GM23338 (cell line): ENCODE data around the gene GARIN3. TPM values are rescaled to one million over a fixed set of nuclear protein-coding genes. Genes with fewer than 3 reads are reported as not detected.

Experiments
- ATAC-seq: fragments of 200-7000 bp; cut with Tn5 transposase; 3 replicates; pipeline ENCODE4 v1.9.1; 2020
- DNase-seq: peaks from one replicate; pipeline ENCODE4 v3.0.0-alpha.2; 2015; ENCODE audit warnings: low spot score
- H2AFZ ChIP-seq: fragments of 200-600 bp; sonication (generic); 2 replicates; pipeline ENCODE4 v1.8.0; 2016; ENCODE audit warnings: antibody characterized with exemption, mild to moderate bottlenecking, moderate library complexity
- H3F3A ChIP-seq: fragments of 200-600 bp; sonication (generic); replicated peaks from 2 replicates; pipeline ENCODE4 v1.8.0; 2017; ENCODE audit warnings: antibody characterized with exemption, mixed run types, low read depth
- H3K27ac ChIP-seq: fragments of 200-600 bp; sonication (generic); 2 replicates; pipeline ENCODE4 v1.6.1; 2016; ENCODE audit warnings: low read depth
- H3K27me3 ChIP-seq: fragments of 200-600 bp; sonication (generic); 2 replicates; pipeline ENCODE4 v1.8.0; 2016; ENCODE audit warnings: mild to moderate bottlenecking, mixed run types, moderate library complexity; ENCODE audit not compliant: insufficient read depth
- H3K36me3 ChIP-seq: fragments of 200-600 bp; sonication (generic); 2 replicates; pipeline ENCODE4 v1.8.0; 2016; ENCODE audit warnings: mild to moderate bottlenecking; ENCODE audit not compliant: insufficient read depth
- H3K4me1 ChIP-seq: fragments of 200-600 bp; sonication (generic); 2 replicates; pipeline ENCODE4 v1.8.0; 2016; ENCODE audit warnings: mild to moderate bottlenecking, moderate library complexity; ENCODE audit not compliant: insufficient read depth
- H3K4me2 ChIP-seq: fragments of 200-600 bp; sonication (generic); 2 replicates; pipeline ENCODE4 v1.7.1; 2017; ENCODE audit warnings: mixed run types
- H3K4me3 ChIP-seq: fragments of 200-600 bp; sonication (generic); 2 replicates; pipeline ENCODE4 v1.6.1; 2016; ENCODE audit warnings: mixed run types
- H3K79me2 ChIP-seq: fragments of 200-600 bp; sonication (generic); replicated peaks from 2 replicates; pipeline ENCODE4 v1.8.0; 2017; ENCODE audit warnings: mild to moderate bottlenecking; ENCODE audit not compliant: insufficient read depth
- H3K9me2 ChIP-seq: fragments of 200-600 bp; sonication (generic); 2 replicates; pipeline ENCODE4 v1.8.0; 2017; ENCODE audit not compliant: insufficient read depth
- H4K20me1 ChIP-seq: fragments of 200-600 bp; sonication (generic); replicated peaks from 2 replicates; pipeline ENCODE4 v1.8.0; 2017; ENCODE audit warnings: mild to moderate bottlenecking; ENCODE audit not compliant: insufficient read depth
- H3K27ac Mint-ChIP-seq: 2 replicates; pipeline ENCODE4 v1.8.0; 2020; ENCODE audit warnings: inconsistent platforms, mild to moderate bottlenecking, moderate library complexity, mixed read lengths
- H3K27me3 Mint-ChIP-seq: 3 replicates; pipeline ENCODE4 v1.8.0; 2022; ENCODE audit warnings: low read depth, mild to moderate bottlenecking, moderate library complexity, mixed read lengths, inconsistent platforms; ENCODE audit not compliant: insufficient read depth, poor library complexity
- H3K36me3 Mint-ChIP-seq: 3 replicates; pipeline ENCODE4 v1.8.0; 2021; ENCODE audit warnings: low read depth, mild to moderate bottlenecking, inconsistent platforms, moderate library complexity, mixed read lengths
- H3K4me1 Mint-ChIP-seq: 3 replicates; pipeline ENCODE4 v1.8.0; 2020; ENCODE audit warnings: mild to moderate bottlenecking, inconsistent platforms, mixed read lengths
- H3K4me3 Mint-ChIP-seq: 3 replicates; pipeline ENCODE4 v1.8.0; 2021; ENCODE audit warnings: moderate library complexity, mild to moderate bottlenecking, inconsistent platforms, mixed read lengths
- H3K9me3 Mint-ChIP-seq: 3 replicates; pipeline ENCODE4 v1.8.0; 2020; ENCODE audit warnings: moderate library complexity, mild to moderate bottlenecking, inconsistent platforms, mixed read lengths
- CREB1 ChIP-seq: fragments of 250-450 bp; sonication (Bioruptor Pico); IDR thresholded peaks from 2 replicates; pipeline ENCODE4 v1.5.0; 2020; ENCODE audit warnings: low read depth, mild to moderate bottlenecking, moderate library complexity
- EZH2phosphoT487 ChIP-seq: fragments of 200-600 bp; sonication (generic); IDR thresholded peaks from one replicate; pipeline ENCODE4 v1.8.1; 2018; ENCODE audit warnings: antibody characterized with exemption; ENCODE audit not compliant: unreplicated experiment
- JUNB ChIP-seq: IDR thresholded peaks from one replicate; pipeline ENCODE4 v1.6.1; 2016; ENCODE audit warnings: antibody characterized with exemption; ENCODE audit not compliant: unreplicated experiment
- NANOG ChIP-seq: IDR thresholded peaks from 2 replicates; pipeline ENCODE4 v1.6.1; 2016; ENCODE audit warnings: antibody characterized with exemption, borderline replicate concordance
- POLR2AphosphoS5 ChIP-seq: IDR thresholded peaks from 2 replicates; pipeline ENCODE4 v1.6.1; 2016; ENCODE audit warnings: antibody characterized with exemption, low read depth
- STAT1 ChIP-seq: IDR thresholded peaks from one replicate; pipeline ENCODE4 v1.6.1; 2016; ENCODE audit warnings: antibody characterized with exemption; ENCODE audit not compliant: unreplicated experiment
- ZNF114 ChIP-seq: fragments of 250-450 bp; sonication (Bioruptor Pico); IDR thresholded peaks from 2 replicates; pipeline ENCODE4 v1.5.0; 2020; ENCODE audit warnings: mild to moderate bottlenecking, moderate library complexity
- ZNF331 ChIP-seq: fragments of 250-450 bp; sonication (Bioruptor Pico); IDR thresholded peaks from 2 replicates; pipeline ENCODE4 v1.5.0; 2020; ENCODE audit warnings: low read depth, mild to moderate bottlenecking, moderate library complexity
- polyA plus RNA-seq: library from polyadenylated mRNA; unstranded; fragments of >200 nt; fragmentation: Nextera tagmentation; extraction: Ambion mirVana; gene quantifications from 2 replicates; pipeline ENCODE4 v1.2.1, GENCODE V29; 2016
- total RNA-seq: library from RNA; depleted of rRNA; stranded (reverse); fragments of >200 nt; shearing (Covaris generic); gene quantifications from 2 replicates; pipeline ENCODE4 v1.2.3, GENCODE V29; 2014
- TF ChIP-seq, protein P1 (sequence below): fragments of 250-450 bp; sonication (Bioruptor Pico); IDR thresholded peaks from 2 replicates; pipeline ENCODE4 v1.5.0; 2020; ENCODE audit warnings: mild to moderate bottlenecking, moderate library complexity
- TF ChIP-seq, protein P2 (sequence below), 2 experiments: fragments of 200-600 bp in 1 of 2; sonication (generic) in 1 of 2; conservative IDR thresholded peaks; 2 replicates each; pipeline versions ENCODE4 v1.5.1 to v1.6.1; 2016 to 2017; ENCODE audit warnings: antibody characterized with exemption in 2 of 2, low read depth in 2 of 2, mild to moderate bottlenecking in 2 of 2, moderate library complexity in 1 of 2
- TF ChIP-seq, protein P3 (sequence below): IDR thresholded peaks from one replicate; pipeline ENCODE4 v1.6.1; 2018; ENCODE audit warnings: antibody characterized with exemption; ENCODE audit not compliant: unreplicated experiment
- TF ChIP-seq, protein P4 (sequence below): IDR thresholded peaks from 2 replicates; pipeline ENCODE4 v1.6.1; 2016; ENCODE audit warnings: antibody characterized with exemption

Gene GARIN3
- total and polyA plus RNA-seq, 2 experiments from 2014 or later: not detected

DNA sequence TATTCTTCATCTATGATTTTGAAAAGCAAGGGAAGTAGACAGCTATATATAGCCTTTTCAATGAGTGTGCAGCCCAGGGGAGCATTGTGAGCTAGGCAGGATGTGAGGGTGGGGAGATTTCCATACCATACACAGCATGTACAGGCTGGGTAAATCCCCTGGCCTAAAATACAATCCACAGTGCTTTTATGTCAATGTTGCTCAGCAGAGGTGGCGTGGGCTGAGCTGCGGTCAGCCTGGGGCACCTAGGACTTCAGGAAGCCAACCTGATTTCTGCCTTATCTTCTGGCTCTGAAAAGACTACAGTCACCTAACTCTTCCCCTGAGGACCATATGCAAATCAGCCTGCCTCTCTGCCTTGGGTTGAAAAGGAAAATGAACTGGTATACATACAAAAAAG, 6.3 kb upstream of the GARIN3 start (continued):
- TF ChIP-seq, protein P1, sequence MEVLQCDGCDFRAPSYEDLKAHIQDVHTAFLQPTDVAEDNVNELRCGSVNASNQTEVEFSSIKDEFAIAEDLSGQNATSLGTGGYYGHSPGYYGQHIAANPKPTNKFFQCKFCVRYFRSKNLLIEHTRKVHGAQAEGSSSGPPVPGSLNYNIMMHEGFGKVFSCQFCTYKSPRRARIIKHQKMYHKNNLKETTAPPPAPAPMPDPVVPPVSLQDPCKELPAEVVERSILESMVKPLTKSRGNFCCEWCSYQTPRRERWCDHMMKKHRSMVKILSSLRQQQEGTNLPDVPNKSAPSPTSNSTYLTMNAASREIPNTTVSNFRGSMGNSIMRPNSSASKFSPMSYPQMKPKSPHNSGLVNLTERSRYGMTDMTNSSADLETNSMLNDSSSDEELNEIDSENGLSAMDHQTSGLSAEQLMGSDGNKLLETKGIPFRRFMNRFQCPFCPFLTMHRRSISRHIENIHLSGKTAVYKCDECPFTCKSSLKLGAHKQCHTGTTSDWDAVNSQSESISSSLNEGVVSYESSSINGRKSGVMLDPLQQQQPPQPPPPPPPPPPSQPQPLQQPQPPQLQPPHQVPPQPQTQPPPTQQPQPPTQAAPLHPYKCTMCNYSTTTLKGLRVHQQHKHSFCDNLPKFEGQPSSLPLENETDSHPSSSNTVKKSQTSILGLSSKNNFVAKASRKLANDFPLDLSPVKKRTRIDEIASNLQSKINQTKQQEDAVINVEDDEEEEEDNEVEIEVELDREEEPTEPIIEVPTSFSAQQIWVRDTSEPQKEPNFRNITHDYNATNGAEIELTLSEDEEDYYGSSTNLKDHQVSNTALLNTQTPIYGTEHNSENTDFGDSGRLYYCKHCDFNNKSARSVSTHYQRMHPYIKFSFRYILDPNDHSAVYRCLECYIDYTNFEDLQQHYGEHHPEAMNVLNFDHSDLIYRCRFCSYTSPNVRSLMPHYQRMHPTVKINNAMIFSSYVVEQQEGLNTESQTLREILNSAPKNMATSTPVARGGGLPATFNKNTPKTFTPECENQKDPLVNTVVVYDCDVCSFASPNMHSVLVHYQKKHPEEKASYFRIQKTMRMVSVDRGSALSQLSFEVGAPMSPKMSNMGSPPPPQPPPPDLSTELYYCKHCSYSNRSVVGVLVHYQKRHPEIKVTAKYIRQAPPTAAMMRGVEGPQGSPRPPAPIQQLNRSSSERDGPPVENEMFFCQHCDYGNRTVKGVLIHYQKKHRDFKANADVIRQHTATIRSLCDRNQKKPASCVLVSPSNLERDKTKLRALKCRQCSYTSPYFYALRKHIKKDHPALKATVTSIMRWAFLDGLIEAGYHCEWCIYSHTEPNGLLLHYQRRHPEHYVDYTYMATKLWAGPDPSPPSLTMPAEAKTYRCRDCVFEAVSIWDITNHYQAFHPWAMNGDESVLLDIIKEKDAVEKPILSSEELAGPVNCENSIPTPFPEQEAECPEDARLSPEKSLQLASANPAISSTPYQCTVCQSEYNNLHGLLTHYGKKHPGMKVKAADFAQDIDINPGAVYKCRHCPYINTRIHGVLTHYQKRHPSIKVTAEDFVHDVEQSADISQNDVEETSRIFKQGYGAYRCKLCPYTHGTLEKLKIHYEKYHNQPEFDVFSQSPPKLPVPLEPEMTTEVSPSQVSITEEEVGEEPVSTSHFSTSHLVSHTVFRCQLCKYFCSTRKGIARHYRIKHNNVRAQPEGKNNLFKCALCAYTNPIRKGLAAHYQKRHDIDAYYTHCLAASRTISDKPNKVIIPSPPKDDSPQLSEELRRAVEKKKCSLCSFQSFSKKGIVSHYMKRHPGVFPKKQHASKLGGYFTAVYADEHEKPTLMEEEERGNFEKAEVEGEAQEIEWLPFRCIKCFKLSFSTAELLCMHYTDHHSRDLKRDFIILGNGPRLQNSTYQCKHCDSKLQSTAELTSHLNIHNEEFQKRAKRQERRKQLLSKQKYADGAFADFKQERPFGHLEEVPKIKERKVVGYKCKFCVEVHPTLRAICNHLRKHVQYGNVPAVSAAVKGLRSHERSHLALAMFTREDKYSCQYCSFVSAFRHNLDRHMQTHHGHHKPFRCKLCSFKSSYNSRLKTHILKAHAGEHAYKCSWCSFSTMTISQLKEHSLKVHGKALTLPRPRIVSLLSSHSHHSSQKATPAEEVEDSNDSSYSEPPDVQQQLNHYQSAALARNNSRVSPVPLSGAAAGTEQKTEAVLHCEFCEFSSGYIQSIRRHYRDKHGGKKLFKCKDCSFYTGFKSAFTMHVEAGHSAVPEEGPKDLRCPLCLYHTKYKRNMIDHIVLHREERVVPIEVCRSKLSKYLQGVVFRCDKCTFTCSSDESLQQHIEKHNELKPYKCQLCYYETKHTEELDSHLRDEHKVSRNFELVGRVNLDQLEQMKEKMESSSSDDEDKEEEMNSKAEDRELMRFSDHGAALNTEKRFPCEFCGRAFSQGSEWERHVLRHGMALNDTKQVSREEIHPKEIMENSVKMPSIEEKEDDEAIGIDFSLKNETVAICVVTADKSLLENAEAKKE: no peak
- TF ChIP-seq NANOG: no peak

DNA sequence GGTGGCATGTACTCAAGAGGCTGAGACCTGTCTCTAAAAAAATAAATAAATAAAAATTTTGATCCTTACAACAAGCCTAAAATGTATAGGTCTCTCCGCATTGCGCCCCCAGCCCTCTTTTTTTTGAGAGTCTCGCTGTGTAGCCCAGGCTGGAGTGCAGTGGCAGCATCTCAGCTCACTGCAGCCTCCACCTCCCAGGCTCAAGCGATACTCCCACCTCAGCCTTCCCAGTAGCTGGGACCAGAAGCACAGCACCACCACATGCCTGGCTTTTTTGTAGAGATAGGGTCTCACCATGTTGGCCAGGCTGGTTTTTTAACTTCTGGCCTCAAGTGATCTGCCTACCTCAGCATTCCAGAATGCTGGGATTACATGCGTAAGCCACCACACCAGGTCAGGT, 2.2 kb upstream of the GARIN3 start:
- Histone ChIP-seq H4K20me1 (no peaks in the 10 kb centered on the region), H3K79me2 (no peaks in the 10 kb centered on the region), H3K27me3 (no peaks in the 10 kb centered on the region), H3K36me3 (no peaks in the 10 kb centered on the region), H3K4me1 (no peaks in the 10 kb centered on the region; the same call in 1 of the 2 replicates), H2AFZ (no peak overlapping the region), H3K27ac (no peak overlapping the region), H3K4me2 (no peak overlapping the region), H3K4me3 (no peak overlapping the region), H3K9me2 (no peaks in the 10 kb centered on the region), H3F3A (no peaks in the 10 kb centered on the region)
- H3K36me3 Mint-ChIP-seq: no peaks in the 10 kb centered on the region; the same call in 2 of the 3 replicates
- peaks cover 23% of the 10 kb centered on the region; the same call in 2 of the 3 replicates for H3K4me1 Mint-ChIP-seq
- H3K9me3 Mint-ChIP-seq: peaks cover 11% of the 10 kb centered on the region; the same call in 2 of the 3 replicates
- DNase-seq (no peak), ATAC-seq (no peak)
- no peak overlapping the region for H3K27ac Mint-ChIP-seq
- H3K27me3 Mint-ChIP-seq: no peaks in the 10 kb centered on the region
- no peak overlapping the region for H3K4me3 Mint-ChIP-seq
- TF ChIP-seq EZH2phosphoT487 (no peak), JUNB (no peak), CREB1 (CRISPR knock-in tag) (no peak), ZNF114 (CRISPR knock-in tag) (no peak), POLR2AphosphoS5 (no peak), STAT1 (no peak), NANOG (no peak), ZNF331 (CRISPR knock-in tag) (no peak)
- TF ChIP-seq, protein P2, sequence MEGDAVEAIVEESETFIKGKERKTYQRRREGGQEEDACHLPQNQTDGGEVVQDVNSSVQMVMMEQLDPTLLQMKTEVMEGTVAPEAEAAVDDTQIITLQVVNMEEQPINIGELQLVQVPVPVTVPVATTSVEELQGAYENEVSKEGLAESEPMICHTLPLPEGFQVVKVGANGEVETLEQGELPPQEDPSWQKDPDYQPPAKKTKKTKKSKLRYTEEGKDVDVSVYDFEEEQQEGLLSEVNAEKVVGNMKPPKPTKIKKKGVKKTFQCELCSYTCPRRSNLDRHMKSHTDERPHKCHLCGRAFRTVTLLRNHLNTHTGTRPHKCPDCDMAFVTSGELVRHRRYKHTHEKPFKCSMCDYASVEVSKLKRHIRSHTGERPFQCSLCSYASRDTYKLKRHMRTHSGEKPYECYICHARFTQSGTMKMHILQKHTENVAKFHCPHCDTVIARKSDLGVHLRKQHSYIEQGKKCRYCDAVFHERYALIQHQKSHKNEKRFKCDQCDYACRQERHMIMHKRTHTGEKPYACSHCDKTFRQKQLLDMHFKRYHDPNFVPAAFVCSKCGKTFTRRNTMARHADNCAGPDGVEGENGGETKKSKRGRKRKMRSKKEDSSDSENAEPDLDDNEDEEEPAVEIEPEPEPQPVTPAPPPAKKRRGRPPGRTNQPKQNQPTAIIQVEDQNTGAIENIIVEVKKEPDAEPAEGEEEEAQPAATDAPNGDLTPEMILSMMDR (conservative IDR thresholded peaks at IDR 0.05; ENCODE audit: low read depth in 2 of 2): no peak
- TF ChIP-seq, protein P3, sequence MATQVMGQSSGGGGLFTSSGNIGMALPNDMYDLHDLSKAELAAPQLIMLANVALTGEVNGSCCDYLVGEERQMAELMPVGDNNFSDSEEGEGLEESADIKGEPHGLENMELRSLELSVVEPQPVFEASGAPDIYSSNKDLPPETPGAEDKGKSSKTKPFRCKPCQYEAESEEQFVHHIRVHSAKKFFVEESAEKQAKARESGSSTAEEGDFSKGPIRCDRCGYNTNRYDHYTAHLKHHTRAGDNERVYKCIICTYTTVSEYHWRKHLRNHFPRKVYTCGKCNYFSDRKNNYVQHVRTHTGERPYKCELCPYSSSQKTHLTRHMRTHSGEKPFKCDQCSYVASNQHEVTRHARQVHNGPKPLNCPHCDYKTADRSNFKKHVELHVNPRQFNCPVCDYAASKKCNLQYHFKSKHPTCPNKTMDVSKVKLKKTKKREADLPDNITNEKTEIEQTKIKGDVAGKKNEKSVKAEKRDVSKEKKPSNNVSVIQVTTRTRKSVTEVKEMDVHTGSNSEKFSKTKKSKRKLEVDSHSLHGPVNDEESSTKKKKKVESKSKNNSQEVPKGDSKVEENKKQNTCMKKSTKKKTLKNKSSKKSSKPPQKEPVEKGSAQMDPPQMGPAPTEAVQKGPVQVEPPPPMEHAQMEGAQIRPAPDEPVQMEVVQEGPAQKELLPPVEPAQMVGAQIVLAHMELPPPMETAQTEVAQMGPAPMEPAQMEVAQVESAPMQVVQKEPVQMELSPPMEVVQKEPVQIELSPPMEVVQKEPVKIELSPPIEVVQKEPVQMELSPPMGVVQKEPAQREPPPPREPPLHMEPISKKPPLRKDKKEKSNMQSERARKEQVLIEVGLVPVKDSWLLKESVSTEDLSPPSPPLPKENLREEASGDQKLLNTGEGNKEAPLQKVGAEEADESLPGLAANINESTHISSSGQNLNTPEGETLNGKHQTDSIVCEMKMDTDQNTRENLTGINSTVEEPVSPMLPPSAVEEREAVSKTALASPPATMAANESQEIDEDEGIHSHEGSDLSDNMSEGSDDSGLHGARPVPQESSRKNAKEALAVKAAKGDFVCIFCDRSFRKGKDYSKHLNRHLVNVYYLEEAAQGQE: no peak
- TF ChIP-seq, protein P4, sequence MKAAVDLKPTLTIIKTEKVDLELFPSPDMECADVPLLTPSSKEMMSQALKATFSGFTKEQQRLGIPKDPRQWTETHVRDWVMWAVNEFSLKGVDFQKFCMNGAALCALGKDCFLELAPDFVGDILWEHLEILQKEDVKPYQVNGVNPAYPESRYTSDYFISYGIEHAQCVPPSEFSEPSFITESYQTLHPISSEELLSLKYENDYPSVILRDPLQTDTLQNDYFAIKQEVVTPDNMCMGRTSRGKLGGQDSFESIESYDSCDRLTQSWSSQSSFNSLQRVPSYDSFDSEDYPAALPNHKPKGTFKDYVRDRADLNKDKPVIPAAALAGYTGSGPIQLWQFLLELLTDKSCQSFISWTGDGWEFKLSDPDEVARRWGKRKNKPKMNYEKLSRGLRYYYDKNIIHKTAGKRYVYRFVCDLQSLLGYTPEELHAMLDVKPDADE: no peak
